ENCODE data around the gene IDI2.
"Not testable (repeated sequence)": the region's sequence is repeated elsewhere in the genome, so short reads cannot be mapped to it uniquely, and the experiment has no call there.

IDI2 gene

GRCh38 chr10:1047937-1048336, 22.3 kb upstream of the IDI2 start:
- DNase-seq (ENCODE audit: low spot score) = no peak

DNA sequence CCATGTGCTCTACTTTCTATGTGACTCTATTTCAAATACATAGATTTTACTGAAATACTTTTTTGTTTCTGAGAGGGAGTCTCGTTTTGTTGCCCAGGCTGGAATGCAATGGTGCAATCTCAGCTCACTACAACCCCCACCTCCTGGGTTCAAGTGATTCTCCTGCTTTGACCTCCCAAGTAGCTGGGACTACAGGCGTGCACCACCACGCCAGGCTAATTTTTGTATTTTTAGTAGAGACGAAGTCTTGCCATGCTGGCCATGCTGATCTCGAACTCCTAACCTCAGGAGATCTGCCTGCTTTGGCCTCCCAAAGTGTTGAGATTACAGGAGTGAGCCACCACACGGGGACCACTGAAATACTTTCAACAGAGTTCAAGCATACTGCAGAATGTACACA, 19.8 kb upstream of the IDI2 start:
- no peak for DNase-seq (ENCODE audit: low spot score)

- no peak for DNase-seq (ENCODE audit: low spot score)
Measured at GRCh38 chr10:1044964-1045363, 19.3 kb upstream of the IDI2 start.

DNA sequence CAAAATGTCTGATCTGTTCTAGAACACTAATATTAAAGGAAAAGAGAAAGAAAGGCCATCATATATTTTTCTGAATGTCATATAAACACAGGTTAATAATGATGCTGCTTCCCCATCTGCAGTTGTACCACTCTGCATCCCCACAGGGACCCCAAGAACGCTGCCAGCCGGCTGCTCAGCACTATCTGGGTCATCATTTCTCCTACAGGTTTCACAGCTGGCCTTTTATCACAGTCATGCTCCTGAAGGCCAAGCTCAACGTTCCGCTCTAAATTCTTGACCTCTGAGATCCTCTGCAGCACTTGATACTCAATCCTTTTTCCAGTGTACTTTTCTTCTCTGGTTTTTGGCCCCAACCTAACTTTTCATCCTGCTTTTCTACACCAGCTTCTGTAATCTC, 18.5 kb upstream of the IDI2 start:
- DNase-seq (ENCODE audit: low spot score) = no peak

- no peak for DNase-seq (ENCODE audit: low spot score)
Measured at GRCh38 chr10:1043532-1043995, 17.9 kb upstream of the IDI2 start.

DNA sequence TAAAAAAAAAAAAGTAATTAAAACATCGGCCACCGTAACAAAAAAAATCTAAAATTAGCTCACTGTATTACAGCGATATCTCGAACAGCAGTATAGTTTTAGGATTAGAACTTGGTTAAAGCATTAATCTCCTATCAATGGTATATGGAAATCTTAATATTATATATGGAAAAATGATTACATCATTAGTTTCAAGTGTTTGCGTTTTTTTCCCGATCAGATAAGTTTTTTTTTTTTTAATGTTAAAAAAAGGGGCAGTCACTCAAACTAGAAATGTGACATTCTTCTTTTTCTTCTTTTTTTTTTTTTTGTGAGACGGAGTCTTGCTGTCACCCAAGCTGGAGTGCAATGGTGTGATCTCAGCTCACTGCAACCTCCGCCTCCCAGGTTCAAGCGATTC, 15.9 kb upstream of the IDI2 start:
- no peak for DNase-seq (ENCODE audit: low spot score)

GRCh38 chr10:1040133-1040532, 14.5 kb upstream of the IDI2 start:
- no peak for DNase-seq (ENCODE audit: low spot score)

DNA sequence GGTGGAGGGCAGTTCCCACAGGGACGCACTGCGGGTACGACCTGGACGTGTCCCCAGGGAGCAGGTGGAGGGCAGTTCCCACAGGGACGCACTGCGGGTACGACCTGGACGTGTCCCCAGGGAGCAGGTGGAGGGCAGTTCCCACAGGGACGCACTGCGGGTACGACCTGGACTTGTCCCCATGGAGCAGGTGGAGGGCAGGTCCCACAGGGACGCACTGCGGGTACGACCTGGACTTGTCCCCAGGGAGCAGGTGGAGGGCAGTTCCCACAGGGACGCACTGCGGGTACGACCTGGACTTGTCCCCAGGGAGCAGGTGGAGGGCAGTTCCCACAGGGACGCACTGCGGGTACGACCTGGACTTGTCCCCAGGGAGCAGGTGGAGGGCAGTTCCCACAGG, 13.1 kb upstream of the IDI2 start:
- DNase-seq (ENCODE audit: low spot score) = not testable (repeated sequence)

DNA sequence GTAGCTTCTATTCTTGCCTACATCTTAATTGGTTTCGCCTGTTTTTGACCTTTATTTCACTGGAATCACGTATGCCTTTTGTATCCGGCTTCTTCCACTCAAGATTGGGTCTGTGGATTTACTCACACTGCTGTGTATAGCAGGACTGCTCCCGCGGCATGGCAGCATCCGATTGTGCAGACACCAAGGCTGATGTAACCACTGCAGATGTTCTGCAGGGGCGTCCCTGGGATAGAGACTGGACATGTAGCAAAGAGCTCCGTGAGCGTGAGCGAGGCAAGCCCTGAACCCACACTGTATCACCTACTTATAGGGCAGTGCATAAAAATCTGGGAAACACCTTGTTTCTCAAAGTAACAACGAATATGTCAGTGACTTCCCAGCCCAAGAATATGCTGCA, 11.4 kb upstream of the IDI2 start:
- no peak for DNase-seq (ENCODE audit: low spot score)

- no peak for DNase-seq (ENCODE audit: low spot score)
Measured at GRCh38 chr10:1036341-1036791, 10.7 kb upstream of the IDI2 start.

GRCh38 chr10:1035201-1035600, 9.5 kb upstream of the IDI2 start:
- no peak for DNase-seq (ENCODE audit: low spot score)

DNA sequence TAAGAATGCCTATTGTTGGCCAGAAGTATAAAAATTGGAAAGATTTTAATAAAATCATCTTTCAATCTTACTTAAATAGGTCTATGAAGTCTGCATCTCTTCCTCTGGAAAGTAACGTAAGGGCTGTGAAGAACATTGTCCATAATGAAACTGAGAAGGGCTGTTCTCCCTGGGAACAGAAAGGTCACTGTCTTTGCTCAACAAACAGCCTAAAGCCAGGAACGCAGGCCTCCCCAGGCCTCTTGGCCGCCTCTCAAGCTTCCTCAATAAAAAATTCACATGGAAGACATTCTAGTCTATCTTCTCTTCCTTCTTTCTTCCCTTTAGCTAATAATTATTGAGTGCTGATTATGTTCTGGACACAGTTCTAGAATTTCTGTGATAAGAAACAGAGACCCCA, 9.1 kb upstream of the IDI2 start:
- no peak for DNase-seq (ENCODE audit: low spot score)

GRCh38 chr10:1033601-1034000, 7.9 kb upstream of the IDI2 start:
- no peak for DNase-seq (ENCODE audit: low spot score)

- no peak for DNase-seq (ENCODE audit: low spot score)
Measured at GRCh38 chr10:1029838-1030237, 4.2 kb upstream of the IDI2 start.

DNA sequence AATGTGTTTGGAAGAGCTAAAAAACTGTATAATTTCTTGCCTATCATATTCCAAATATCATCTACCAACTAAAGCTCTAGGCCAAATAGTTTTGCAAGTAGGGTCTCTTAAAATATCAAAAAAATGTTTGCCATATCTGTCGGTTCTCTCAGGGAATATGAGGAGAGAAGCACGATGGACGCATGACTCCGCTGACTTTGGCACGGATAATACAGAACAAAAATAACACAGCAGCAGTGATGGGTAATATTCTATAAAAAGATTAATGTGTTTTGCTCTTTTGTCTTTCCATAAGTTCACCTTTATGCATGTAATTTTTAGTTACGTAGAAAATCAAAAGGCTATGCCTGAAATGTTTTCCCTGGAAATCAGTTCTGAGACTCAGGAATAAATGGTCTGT, 919 bp upstream of the IDI2 start:
- DNase-seq (ENCODE audit: low spot score) = no peak

DNA sequence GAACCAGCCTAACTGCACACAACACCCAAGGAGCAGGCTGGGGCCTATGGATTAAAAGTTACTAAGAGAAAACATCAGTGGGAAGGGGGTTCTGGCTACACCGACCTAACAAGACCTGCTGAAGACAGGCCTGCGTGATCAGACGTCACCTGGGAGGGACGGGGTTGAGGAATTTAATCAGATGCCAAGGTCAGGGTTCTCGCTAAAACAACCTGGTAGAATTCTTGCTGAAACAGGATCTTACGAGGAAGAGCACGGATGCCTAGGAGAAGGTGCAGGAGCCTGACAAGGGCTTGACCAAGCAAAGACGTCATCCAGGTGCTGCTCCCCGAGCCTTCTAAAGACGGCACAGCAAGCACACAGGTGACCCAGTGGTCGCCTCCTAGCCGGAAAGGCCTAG, 1.6 kb downstream of the IDI2 start:
- DNase-seq (ENCODE audit: low spot score) = no peak

DNA sequence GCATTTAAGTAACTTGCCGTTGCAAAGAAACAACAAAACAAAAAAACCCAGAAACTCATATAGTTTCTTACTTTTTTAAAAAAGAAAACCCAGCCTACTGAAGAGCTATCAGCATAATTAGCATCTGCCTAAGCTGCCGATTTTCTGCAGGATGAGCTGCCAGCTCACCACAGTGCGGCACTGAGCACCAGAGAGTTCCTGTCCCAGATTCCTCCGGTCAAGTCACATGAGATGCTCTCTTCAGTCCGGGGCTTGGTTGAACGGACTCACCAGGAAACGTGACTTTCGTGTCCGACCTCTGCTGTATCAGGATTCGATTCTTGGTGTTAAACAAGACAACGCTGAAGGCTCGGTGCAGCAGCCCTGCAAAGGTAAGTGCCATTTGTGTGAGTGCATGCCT, 3.2 kb downstream of the IDI2 start:
- DNase-seq (ENCODE audit: low spot score) = no peak

GRCh38 chr10:1020958-1021357, 4.7 kb downstream of the IDI2 start:
- no peak for DNase-seq (ENCODE audit: low spot score)

GRCh38 chr10:1020460-1020859, 5.2 kb downstream of the IDI2 start:
- no peak for DNase-seq (ENCODE audit: low spot score)

DNA sequence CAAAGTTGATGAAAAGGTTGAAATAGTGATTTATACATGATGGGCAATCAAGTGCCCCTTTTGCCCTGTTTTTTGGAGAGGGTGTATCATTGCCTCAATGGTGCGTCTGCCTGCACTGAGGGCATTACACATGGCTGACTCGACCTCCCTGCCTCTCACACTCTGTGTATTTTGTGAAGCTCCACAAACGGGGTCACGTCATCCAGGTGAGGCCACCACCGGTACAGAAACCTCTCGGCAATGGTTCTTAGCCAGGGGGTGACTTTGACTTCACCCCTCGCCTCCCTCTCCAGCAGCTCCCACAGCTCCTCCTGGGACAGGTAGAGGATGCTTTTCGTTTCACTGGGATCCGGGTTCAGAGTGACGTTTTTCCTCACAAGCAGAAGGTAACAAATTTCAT, 6.3 kb downstream of the IDI2 start:
- no peak for DNase-seq (ENCODE audit: low spot score)

DNA sequence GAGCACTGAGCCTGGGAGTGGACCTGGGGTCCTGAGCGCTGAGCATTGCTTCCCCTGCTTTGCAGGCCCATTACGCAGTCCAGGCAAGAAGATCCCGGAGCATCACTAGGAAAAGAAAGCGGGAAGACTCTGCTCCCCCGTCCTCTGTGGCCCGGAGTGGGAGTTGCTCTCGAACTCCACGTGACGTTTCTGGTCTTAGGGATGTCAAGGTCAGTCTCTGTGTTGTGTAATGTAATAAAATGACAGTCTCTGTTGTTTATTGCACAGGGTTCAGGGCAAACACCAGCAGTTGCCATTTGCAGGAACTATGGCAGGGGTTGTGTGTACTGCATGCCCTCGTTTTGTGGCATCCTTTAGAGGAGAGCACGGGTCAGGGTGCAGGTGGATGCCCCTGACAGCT, 10.0 kb downstream of the IDI2 start:
- no peak for DNase-seq (ENCODE audit: low spot score)

- no peak for DNase-seq (ENCODE audit: low spot score)
Measured at GRCh38 chr10:1011696-1012095, 14.0 kb downstream of the IDI2 start.

DNA sequence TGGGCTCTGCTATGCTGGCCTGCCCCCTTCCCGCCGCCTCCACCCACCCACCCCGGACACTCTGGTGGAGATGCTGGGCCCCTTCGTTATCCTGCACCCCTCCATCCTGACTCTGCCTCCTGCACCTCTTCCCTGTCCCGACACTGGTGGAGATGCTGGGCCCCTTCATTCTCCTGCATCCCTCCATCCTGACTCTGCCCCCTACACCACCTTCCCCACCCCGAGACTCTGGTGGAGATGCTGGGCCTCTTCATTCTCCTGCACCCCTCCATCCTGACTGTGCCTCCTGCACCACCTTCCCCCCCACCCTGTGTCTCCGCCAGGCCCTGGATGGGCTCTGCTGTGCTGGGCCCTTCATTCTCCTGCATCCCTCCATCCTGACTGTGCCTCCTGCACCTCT, 15.0 kb downstream of the IDI2 start:
- DNase-seq (ENCODE audit: low spot score) = no peak

- not testable (repeated sequence) for DNase-seq (ENCODE audit: low spot score)
Measured at GRCh38 chr10:1009947-1010346, 15.7 kb downstream of the IDI2 start.

DNA sequence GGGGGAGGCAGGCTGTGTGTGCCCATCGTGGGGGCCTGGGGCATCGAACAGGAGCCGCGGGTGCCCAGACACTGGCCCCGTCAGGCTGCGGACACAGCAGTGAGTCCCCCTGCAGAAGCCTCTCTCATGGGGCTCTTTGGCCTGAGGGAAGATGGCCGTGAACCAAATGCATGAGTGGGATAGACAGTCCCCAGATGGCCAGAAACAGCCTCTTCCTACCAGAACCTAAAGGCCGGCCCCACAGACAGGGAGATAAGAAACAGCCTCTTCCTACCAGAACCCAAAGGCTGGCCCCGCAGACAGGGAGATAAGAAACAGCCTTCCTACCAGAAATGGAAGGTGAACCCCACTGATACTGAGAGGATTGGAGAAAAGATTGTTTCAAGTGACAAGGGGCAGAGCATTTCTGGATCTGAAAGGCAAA, 16.6 kb downstream of the IDI2 start:
- no peak for DNase-seq (ENCODE audit: low spot score)

All from HuH-7 (cell line).